Mesenchymal stem cell (in vitro differentiated cells and primary cell): Measurements from ENCODE around the gene SLC39A8.

ENCODE experiments used
- DNase-seq: peaks from one replicate; pipeline ENCODE4 v3.0.0-alpha.2; 2013
- H2AFZ ChIP-seq: one replicate; pipeline ENCODE4 v1.6.1; 2013; ENCODE audit warnings: low read depth, mild to moderate bottlenecking, control low read depth, inconsistent platforms, low read length, moderate library complexity
- H2AK5ac ChIP-seq: 2 replicates; pipeline ENCODE4 v1.6.1; 2013; ENCODE audit warnings: low read length, moderate library complexity, mild to moderate bottlenecking, inconsistent platforms; ENCODE audit not compliant: severe bottlenecking
- H2BK120ac ChIP-seq: one replicate; pipeline ENCODE4 v1.6.1; 2013; ENCODE audit warnings: low read depth, mild to moderate bottlenecking, inconsistent platforms, low read length, moderate library complexity
- H2BK12ac ChIP-seq, 2 experiments: one replicate each; pipeline ENCODE4 v1.6.1; 2013; ENCODE audit warnings: inconsistent platforms in 2 of 2, low read length in 2 of 2, mild to moderate bottlenecking in 2 of 2, moderate library complexity in 2 of 2, control low read depth in 1 of 2
- H2BK15ac ChIP-seq: one replicate; pipeline ENCODE4 v1.6.1; 2013; ENCODE audit warnings: mild to moderate bottlenecking, low read depth, inconsistent platforms; ENCODE audit not compliant: poor library complexity, severe bottlenecking
- H2BK5ac ChIP-seq: 2 replicates; pipeline ENCODE4 v1.6.1; 2013; ENCODE audit warnings: low read depth, mild to moderate bottlenecking, low read length, control low read depth, inconsistent platforms; ENCODE audit not compliant: poor library complexity, severe bottlenecking
- H3K14ac ChIP-seq, 2 experiments: one replicate each; pipeline ENCODE4 v1.6.1; 2013; ENCODE audit warnings: inconsistent platforms in 2 of 2, low read length in 2 of 2, control low read depth in 1 of 2, mild to moderate bottlenecking in 1 of 2, moderate library complexity in 1 of 2
- H3K18ac ChIP-seq, 2 experiments: one replicate each; pipeline ENCODE4 v1.6.1; 2013; ENCODE audit warnings: inconsistent platforms in 2 of 2, low read length in 2 of 2, control low read depth in 1 of 2, low read depth in 1 of 2, mild to moderate bottlenecking in 1 of 2
- H3K23ac ChIP-seq, 2 experiments: one replicate each; pipeline ENCODE4 v1.6.1; 2013; ENCODE audit warnings: inconsistent platforms in 2 of 2, low read length in 2 of 2, mild to moderate bottlenecking in 2 of 2, moderate library complexity in 2 of 2, control low read depth in 1 of 2
- H3K27ac ChIP-seq: 2 replicates; pipeline ENCODE4 v1.5.1; 2013; ENCODE audit warnings: mild to moderate bottlenecking, moderate library complexity, low read length, control low read depth, inconsistent platforms; ENCODE audit not compliant: poor library complexity, severe bottlenecking
- H3K27me3 ChIP-seq, 2 experiments: 2 replicates each; pipeline versions ENCODE4 v1.6.1 to v1.7.0; 2013; ENCODE audit warnings: low read length in 2 of 2, mild to moderate bottlenecking in 2 of 2, moderate library complexity in 2 of 2, control low read depth in 1 of 2, inconsistent platforms in 1 of 2; ENCODE audit not compliant: control insufficient read depth in 1 of 2, insufficient read depth in 1 of 2
- H3K36me3 ChIP-seq, 2 experiments: 2 replicates each; pipeline versions ENCODE4 v1.6.1 to v1.7.0; 2013; ENCODE audit warnings: low read length in 2 of 2, control low read depth in 1 of 2, inconsistent platforms in 1 of 2, low read depth in 1 of 2, mild to moderate bottlenecking in 1 of 2; ENCODE audit not compliant: insufficient read depth in 2 of 2, control insufficient read depth in 1 of 2
- H3K4ac ChIP-seq, 2 experiments: one replicate each; pipeline ENCODE4 v1.6.1; 2013; ENCODE audit warnings: inconsistent platforms in 2 of 2, low read length in 2 of 2, mild to moderate bottlenecking in 2 of 2, moderate library complexity in 2 of 2, control low read depth in 1 of 2, low read depth in 1 of 2
- H3K4me1 ChIP-seq: 2 replicates; pipeline ENCODE4 v1.6.1; 2013; ENCODE audit warnings: low read depth, low read length, control low read depth; ENCODE audit not compliant: control insufficient read depth, insufficient read depth
- H3K4me2 ChIP-seq: 2 replicates; pipeline ENCODE4 v1.6.1; 2013; ENCODE audit warnings: low read length, mild to moderate bottlenecking, inconsistent platforms; ENCODE audit not compliant: poor library complexity, severe bottlenecking
- H3K4me3 ChIP-seq, 2 experiments: 2 replicates each; pipeline versions ENCODE4 v1.5.1 to v1.7.0; 2013; ENCODE audit warnings: low read length in 2 of 2, mild to moderate bottlenecking in 2 of 2, control low read depth in 1 of 2, low read depth in 1 of 2; ENCODE audit not compliant: insufficient read depth in 1 of 2
- H3K79me1 ChIP-seq: replicated peaks from 2 replicates; pipeline ENCODE4 v1.6.1; 2013; ENCODE audit warnings: mild to moderate bottlenecking, control low read depth, low read length, inconsistent platforms; ENCODE audit not compliant: poor library complexity, severe bottlenecking
- H3K9ac ChIP-seq: 2 replicates; pipeline ENCODE4 v1.7.0; 2013; ENCODE audit warnings: mild to moderate bottlenecking, low read length, moderate library complexity
- H3K9me3 ChIP-seq: 2 replicates; pipeline ENCODE4 v1.7.0; 2013; ENCODE audit warnings: mild to moderate bottlenecking, low read length; ENCODE audit not compliant: control insufficient read depth
- H4K8ac ChIP-seq: one replicate; pipeline ENCODE4 v1.6.1; 2013; ENCODE audit warnings: inconsistent platforms, mild to moderate bottlenecking, low read length, moderate library complexity
- H4K91ac ChIP-seq: one replicate; pipeline ENCODE4 v1.6.1; 2013; ENCODE audit warnings: mild to moderate bottlenecking, low read length, inconsistent platforms
- WGBS: methylation state at CpG from one replicate; pipeline ENCODE4 v1.1.7; 2013; ENCODE audit warnings: mixed read lengths; 5-methylcytosine and 5-hydroxymethylcytosine counted together

Gene SLC39A8

DNA sequence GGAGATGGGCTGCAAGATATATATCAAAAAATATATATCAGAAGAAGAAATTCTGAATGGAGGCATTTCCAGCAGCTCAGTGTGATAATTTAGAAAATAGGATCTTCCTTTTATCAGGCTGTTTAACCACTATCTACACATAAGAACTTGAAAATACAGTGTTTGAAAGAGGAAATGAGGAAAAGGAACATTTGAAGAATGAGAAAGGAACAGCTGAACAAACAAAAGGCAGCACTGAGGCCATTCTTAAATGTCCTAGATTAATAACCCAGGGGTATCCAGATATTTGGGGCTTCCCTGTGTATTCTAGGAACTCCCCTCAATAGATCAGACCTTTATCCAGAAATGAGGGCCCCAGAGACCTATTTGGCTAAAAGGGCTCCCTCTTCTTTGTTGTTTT is 4.1 kb downstream of the SLC39A8 start:
- Histone ChIP-seq H3K9ac (no peak overlapping the region), H4K8ac (no peak overlapping the region), H3K4me1 (peaks cover 4% of the 10 kb centered on the region), H3K4me3 (no peak overlapping the region), H3K14ac (no peak overlapping the region), H2AK5ac (no peak overlapping the region), H2BK12ac (no peak overlapping the region), H2BK5ac (no peak overlapping the region), H3K4me2 (no peak overlapping the region), H3K27ac (no peak overlapping the region), H2BK15ac (no peak overlapping the region), H3K36me3 (peaks cover 0 to 3% of the 10 kb centered on the region in 2 experiments), H3K27me3 (no peaks in the 10 kb centered on the region), H3K79me1 (peaks cover 1% of the 10 kb centered on the region), H2BK120ac (no peak overlapping the region), H3K4ac (no peak overlapping the region), H2AFZ (no peak overlapping the region), H3K9me3 (no peaks in the 10 kb centered on the region), H4K91ac (no peak overlapping the region), H3K18ac (no peak overlapping the region), H3K23ac (no peak overlapping the region)
- DNase-seq = no peak

DNA sequence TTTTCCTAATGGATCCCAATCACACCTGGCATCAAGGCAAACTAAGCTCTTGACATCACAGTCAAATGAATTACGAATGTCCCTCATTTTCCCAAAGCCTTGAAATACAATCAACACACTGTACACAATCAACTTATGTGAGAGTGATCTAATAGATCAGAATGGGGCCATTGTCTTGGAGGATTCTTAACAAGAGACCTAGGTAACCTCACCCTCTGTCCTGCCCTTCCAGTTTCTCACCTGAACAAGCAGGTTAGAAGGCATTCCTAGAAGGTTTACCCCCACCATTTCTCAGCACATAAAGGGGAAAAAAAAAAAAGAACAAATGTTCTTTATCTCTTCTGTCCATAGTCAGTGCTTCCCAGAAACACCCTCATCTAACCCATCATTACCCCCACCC is 6.3 kb downstream of the SLC39A8 start:
- no peak overlapping the region for H3K23ac ChIP-seq
- H3K4me1 ChIP-seq = no peaks in the 10 kb centered on the region
- H3K14ac ChIP-seq = no peak overlapping the region
- no peaks in the 10 kb centered on the region for H3K9me3 ChIP-seq
- no peaks in the 10 kb centered on the region for H3K27me3 ChIP-seq
- no peak for DNase-seq
- H3K18ac ChIP-seq = no peak overlapping the region
- no peak overlapping the region for H2BK5ac ChIP-seq
- WGBS = 89% methylated on average over 1 of the region's 1 CpG
- H2AK5ac ChIP-seq = no peak overlapping the region
- no peak overlapping the region for H2BK15ac ChIP-seq
- H3K9ac ChIP-seq = no peak overlapping the region
- H3K79me1 ChIP-seq = peaks cover 1% of the 10 kb centered on the region
- H2AFZ ChIP-seq = no peak overlapping the region
- H3K4me3 ChIP-seq = no peak overlapping the region
- no peak overlapping the region for H3K4ac ChIP-seq
- no peaks in the 10 kb centered on the region for H3K36me3 ChIP-seq
- H2BK120ac ChIP-seq = no peak overlapping the region
- H2BK12ac ChIP-seq = no peak overlapping the region
- no peak overlapping the region for H3K27ac ChIP-seq
- no peak overlapping the region for H3K4me2 ChIP-seq
- H4K91ac ChIP-seq = no peak overlapping the region
- no peak overlapping the region for H4K8ac ChIP-seq

DNA sequence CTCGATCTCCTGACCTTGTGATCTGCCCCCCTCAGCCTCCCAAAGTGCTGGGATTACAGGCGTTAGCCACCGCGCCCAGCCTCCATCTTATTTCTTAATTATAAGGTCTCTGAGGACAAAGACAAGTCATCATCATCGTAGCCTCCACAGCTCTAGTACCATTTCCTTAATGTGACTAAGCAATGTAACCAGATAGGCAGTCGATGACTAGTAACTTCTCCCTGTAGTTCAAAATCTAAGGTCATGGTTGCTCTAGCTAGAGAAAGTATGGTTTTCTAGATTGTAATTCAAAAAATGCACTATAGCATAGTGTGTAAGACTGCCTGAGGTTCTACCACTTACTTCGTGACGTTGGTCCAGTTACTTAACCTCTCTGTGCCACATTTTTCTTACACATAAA is 6.9 kb downstream of the SLC39A8 start:
- Histone ChIP-seq H3K4ac (no peak overlapping the region), H3K36me3 (no peaks in the 10 kb centered on the region), H2AK5ac (no peak overlapping the region), H4K8ac (no peak overlapping the region), H3K27ac (no peak overlapping the region), H3K18ac (no peak overlapping the region), H2BK5ac (no peak overlapping the region), H3K9ac (no peak overlapping the region), H2BK120ac (no peak overlapping the region), H2BK12ac (no peak overlapping the region), H3K23ac (no peak overlapping the region), H3K14ac (no peak overlapping the region), H3K27me3 (no peaks in the 10 kb centered on the region), H2AFZ (no peak overlapping the region), H3K4me1 (no peaks in the 10 kb centered on the region), H3K79me1 (peaks cover 1% of the 10 kb centered on the region), H3K4me2 (no peak overlapping the region), H3K9me3 (no peaks in the 10 kb centered on the region), H3K4me3 (no peak overlapping the region), H2BK15ac (no peak overlapping the region), H4K91ac (no peak overlapping the region)
- 84% methylated on average over 5 of the region's 8 CpGs for WGBS
- DNase-seq = no peak

DNA sequence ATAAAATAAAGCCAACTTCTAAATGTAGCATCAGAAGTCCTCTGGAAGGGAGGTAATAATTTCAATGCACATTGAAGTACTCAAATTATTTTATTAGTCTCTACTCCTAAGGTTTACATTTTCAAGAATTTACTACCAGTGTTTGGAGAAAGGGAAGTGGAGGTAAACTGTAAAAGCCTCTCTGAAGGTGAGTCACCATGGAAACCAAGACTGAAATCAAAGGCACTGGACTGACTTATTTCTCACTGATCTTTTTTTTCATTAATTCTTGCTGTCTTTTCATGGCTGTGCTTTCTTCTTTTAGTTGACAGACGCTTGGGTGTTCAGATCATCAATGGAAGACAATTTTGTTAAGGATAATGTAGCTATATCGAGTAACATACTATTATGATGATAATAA is 9.7 kb downstream of the SLC39A8 start:
- Histone ChIP-seq H3K79me1 (peaks cover 1% of the 10 kb centered on the region), H3K27me3 (no peaks in the 10 kb centered on the region), H3K4me3 (no peak overlapping the region), H3K4me1 (no peaks in the 10 kb centered on the region), H3K23ac (no peak overlapping the region), H2AK5ac (no peak overlapping the region), H3K9ac (no peak overlapping the region), H2BK5ac (no peak overlapping the region), H4K91ac (no peak overlapping the region), H4K8ac (no peak overlapping the region), H2BK15ac (no peak overlapping the region), H3K18ac (no peak overlapping the region), H3K27ac (no peak overlapping the region), H3K4ac (no peak overlapping the region), H3K14ac (no peak overlapping the region), H3K9me3 (no peaks in the 10 kb centered on the region), H3K36me3 (no peaks in the 10 kb centered on the region), H3K4me2 (no peak overlapping the region), H2BK12ac (no peak overlapping the region), H2AFZ (no peak overlapping the region), H2BK120ac (no peak overlapping the region)
- DNase-seq = no peak
- WGBS = no CpG with 5 or more reads among the region's 2 CpGs
